ENCODE measurements around the gene DNAAF9.

DNA sequence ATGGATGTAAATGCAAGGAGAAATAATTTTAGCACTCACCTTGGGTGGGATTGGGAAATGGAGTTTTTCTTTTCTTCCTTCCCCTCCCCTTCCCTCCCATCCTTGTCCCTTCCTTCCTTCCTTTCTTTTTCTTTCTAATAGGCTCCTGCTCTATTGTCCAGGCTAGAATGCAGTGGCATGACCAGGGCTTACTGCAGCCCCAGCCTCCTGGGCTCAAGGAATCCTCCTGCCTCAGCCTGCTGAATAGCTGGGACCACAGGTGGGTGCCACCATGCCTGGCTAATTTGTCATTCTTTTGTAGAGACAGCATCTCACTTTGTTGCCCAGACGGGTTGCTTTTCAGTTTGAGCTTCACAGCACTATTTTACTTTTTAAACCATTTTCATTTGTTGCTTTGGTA lies 41.9 kb upstream of the DNAAF9 start:
- TF ChIP-seq CTCF (IDR thresholded peaks at IDR 0.05; ENCODE audit: extremely low read depth in 1 of 2, insufficient read depth in 1 of 2, low read depth in 1 of 2, low read length in 2 of 2) (no peak), POLR2A (IDR thresholded peaks at IDR 0.05; ENCODE audit: low read depth, low read length) (no peak), JUN (IDR thresholded peaks at IDR 0.05; ENCODE audit: borderline replicate concordance, insufficient read depth, insufficient read length, low read depth) (no peak), EZH2 (IDR thresholded peaks at IDR 0.05; ENCODE audit: borderline replicate concordance, low read depth, low read length, severe bottlenecking) (no peak), POLR2AphosphoS5 (IDR thresholded peaks at IDR 0.05; ENCODE audit: insufficient read depth, low read depth, low read length) (no peak)

All from endothelial cell of umbilical vein (primary cell).